ENCODE measurements around the gene MAP1LC3B2.

MAP1LC3B2 gene

DNA sequence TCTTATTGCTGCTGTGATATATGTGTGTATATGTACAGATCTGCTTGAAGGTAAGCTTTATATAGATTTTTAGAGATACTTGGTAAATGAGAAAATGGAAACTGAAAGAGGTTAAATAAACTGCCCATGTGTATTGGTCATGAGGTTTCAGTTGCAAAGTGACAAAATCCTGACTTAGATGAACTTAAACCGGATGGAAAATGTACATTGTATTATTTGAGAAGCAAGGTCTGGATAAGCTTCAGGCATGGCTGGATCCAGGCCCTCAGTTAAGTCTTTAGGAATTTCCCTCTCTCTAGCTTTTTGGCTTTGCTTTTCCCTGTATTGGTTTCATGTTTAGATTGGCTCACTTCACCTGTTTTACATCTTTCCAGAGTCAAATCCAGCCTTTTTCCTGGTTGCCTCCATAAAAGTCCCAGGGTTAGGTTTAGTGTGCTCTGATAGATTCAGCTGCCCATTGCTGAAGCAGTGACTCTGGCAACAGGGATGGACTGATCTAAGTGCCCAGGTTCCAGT is 21.0 kb upstream of the MAP1LC3B2 start:
- no peak for DNase-seq (ENCODE audit: low spot score)

DNA sequence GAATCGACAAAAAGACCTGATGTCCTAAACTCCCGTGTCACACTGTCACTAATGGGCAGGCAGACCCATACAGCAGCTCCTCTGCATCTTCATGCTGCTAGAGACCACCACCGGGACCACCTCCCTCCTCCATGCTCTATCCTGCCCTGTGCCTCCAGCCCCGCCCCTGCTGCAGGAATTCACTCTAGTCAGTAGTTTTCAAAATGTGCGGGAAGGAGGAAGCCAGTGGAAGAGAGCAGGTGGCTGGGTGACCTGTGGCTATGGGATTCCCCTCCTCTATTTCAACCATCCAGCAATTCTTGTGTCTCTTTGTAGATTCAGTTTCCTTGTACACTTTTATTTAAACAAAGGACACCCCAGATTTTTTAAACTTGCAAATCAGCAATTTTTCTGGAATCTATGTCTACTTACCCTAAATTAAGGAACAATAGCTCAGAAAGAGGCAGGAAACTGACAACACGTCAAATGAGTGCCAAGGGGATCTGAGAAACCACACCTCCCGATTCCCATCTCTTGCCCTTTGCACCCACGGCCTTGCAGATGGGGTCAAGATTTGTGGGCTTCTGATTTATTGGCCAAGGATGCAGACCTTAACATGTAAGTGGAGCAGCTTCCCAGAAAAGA is 20.4 kb upstream of the MAP1LC3B2 start:
- DNase-seq (ENCODE audit: low spot score): no peak

DNA sequence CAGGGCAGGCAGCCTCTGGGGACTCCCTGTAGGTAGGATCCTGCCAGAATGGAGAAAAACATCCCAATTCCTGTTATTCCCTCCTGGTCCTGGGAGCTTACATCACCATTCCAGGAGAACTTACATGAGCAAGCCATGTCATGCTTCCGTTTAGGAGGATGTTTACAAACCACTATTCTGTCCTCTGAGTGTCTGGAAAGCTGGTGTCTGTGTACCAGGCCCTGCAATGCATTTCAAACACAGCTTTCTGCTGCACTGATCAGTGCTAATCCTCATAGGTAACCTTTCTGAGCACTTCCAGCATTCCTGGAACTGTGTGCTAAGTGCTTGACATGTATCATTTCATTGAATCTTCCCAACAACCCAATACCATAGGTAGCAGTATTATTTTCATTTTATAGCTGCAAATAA is 19.8 kb upstream of the MAP1LC3B2 start:
- no peak for DNase-seq (ENCODE audit: low spot score)

DNA sequence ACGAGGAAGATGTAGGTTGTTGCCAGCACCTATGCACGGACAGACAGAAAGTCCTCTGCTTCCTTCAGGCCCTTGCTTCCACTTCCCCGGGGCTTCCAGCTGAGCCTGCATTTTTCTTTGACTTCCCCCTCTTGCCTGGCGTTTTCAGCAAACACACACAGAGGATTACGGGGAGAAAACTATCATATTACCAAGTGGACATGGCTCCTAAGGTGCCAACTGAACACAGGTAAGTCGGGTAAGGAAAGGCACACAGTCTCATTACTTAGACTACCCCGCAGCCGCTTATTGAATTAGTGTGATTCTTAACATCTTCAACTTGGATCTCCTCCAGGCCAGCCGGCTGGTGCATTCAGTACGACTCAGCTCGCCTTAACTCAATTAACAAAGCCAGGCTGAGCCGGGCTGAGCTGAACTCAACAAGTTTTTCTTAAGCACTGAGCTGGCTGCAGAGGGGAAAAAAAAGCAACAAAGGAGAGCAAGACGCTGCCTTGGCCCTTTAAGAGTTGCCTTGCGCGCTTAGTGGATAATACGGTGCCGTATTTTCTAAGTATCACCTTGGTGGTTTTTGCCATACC is 19.2 kb upstream of the MAP1LC3B2 start:
- DNase-seq (ENCODE audit: low spot score): no peak

- no peak for DNase-seq (ENCODE audit: low spot score)
Observed at GRCh38 chr12:116540622-116541152, 18.5 kb upstream of the MAP1LC3B2 start.

GRCh38 chr12:116541547-116542344 is 17.4 kb upstream of the MAP1LC3B2 start:
- no peak for DNase-seq (ENCODE audit: low spot score)

GRCh38 chr12:116542345-116542956 is 16.7 kb upstream of the MAP1LC3B2 start:
- DNase-seq (ENCODE audit: low spot score): no peak

- DNase-seq (ENCODE audit: low spot score): peak; percentile 80
Observed at GRCh38 chr12:116544656-116545055, 14.5 kb upstream of the MAP1LC3B2 start.

DNA sequence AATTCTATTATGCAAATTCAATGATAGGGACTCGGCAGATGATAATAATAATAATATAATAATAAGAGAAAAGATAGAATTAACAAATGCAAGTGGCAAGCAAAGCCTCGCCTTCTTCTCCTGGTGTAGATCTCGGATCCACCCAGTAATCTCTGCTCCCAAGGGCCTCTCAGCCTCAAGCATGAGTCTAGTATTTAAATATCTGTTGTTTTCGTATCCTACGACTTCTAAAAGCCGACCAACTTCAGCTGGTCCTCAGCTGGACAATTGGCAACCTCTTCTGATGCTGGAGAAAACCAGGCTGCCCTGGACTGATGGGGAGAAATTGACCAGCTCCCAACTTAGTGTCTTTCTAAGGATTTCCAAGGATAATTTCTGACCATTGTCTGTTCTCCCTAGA is 14.0 kb upstream of the MAP1LC3B2 start:
- no peak for DNase-seq (ENCODE audit: low spot score)

- DNase-seq (ENCODE audit: low spot score): no peak
Observed at GRCh38 chr12:116545936-116546335, 13.2 kb upstream of the MAP1LC3B2 start.

- peak; percentile 73 for DNase-seq (ENCODE audit: low spot score)
Observed at GRCh38 chr12:116547955-116548501, 11.2 kb upstream of the MAP1LC3B2 start.

DNA sequence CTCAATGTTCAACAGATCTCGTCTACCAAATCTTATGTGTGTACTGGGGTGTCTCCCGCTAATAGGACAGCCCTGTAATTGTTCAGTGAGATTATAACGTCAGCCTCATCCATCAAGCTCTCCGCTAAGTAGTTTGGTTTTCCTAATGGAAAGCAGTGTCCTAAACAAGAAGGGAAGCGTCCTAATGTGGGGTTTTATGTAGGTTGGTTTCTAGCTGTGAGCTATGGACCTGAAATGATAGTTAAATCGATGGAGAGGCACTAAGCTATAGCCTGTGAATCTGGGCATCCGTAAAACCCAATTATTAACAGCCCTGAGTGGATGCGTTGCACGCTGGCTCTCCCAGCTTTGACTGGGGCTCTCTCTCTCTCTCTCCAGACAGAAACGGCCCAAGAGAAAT is 9.2 kb upstream of the MAP1LC3B2 start:
- no peak for DNase-seq (ENCODE audit: low spot score)

GRCh38 chr12:116551151-116551550 is 8.0 kb upstream of the MAP1LC3B2 start:
- no peak for DNase-seq (ENCODE audit: low spot score)

- DNase-seq (ENCODE audit: low spot score): no peak
Observed at GRCh38 chr12:116551619-116551951, 7.6 kb upstream of the MAP1LC3B2 start.

DNA sequence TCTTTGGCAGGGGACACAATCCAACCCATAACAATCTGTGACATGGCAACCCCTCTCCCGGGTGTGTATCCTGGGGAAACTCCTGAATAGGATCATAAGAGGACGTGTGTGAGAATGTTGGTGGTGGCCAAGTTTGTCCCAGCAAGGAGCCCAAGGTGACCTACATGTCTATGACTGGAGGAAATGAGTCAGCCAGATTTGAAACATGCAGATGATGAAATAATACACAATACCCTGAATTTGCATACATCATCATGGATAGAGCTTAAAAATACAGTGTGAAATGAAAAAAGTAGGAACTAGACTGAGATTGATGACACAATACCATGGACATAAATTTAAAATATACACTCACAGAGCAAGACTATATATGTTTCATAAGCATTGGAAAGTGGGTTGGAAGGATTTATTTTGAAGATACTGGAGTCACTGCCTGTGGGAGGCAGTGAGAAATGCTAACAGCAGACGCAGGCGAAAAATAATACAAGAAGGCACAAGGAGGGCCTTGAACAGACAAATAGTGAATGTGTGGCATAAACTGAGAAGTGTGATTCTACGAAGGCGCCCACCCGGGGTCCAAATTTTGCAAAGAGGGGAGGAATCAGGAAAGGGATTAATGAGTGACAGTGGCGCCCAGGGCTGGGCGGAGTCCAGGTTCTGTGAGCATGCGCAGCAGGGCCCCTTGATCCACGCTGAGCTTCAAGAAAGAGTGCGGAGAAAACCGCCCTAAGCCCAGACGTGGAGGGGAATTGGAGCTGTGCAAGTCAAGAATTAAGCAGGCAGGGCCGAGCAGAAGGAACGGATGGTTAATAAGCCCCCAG is 7.0 kb upstream of the MAP1LC3B2 start:
- no peak for DNase-seq (ENCODE audit: low spot score)

- no peak for DNase-seq (ENCODE audit: low spot score)
Observed at GRCh38 chr12:116552773-116553373, 6.3 kb upstream of the MAP1LC3B2 start.

DNA sequence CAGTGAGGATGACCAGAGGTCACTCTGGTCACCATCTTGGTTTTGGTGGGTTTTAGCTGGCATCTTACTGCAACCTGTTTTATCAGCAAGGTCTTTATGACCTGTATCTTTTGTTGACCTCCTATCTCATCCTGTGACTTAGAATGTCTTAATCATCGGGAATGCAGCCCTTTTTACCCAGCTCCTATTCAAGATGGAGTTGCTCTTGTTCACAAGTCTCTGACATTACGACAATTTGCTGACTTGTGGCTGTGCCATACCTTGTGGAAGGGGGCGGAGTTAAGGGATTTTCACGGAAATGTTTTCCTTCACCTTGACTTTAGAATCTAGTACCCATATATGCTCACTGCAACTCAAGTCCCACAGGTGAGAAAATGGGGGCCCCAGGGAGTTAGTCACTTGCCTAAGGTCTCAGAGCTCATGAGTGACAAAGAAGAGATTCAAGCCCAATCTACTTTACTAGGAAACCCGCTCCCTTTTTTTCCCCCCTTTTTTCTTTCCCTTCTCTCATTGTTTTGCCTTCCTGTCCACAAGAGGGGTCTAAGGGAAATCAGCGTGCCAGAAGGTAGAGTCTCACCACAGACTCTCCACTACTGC is 2.7 kb upstream of the MAP1LC3B2 start:
- DNase-seq (ENCODE audit: low spot score): no peak

- no peak for DNase-seq (ENCODE audit: low spot score)
Observed at GRCh38 chr12:116556964-116557698, 2.0 kb upstream of the MAP1LC3B2 start.

GRCh38 chr12:116558280-116559161 is 660 bp upstream of the MAP1LC3B2 start:
- DNase-seq (ENCODE audit: low spot score): no peak
